8988T (cell line): ENCODE measurements around the gene TMEM61.
"Not testable (repeated sequence)": the region's sequence is repeated elsewhere in the genome, so short reads cannot be mapped to it uniquely, and the experiment has no call there.

Experiments used
- DNase-seq: peaks from one replicate; pipeline ENCODE4 v3.0.0; 2011

Gene TMEM61

GRCh38 chr1:55005351-55006140 is 25.1 kb downstream of the TMEM61 start:
- no peak for DNase-seq

GRCh38 chr1:55006931-55007330 is 26.5 kb downstream of the TMEM61 start:
- DNase-seq, result no peak

GRCh38 chr1:55007625-55008024 is 27.2 kb downstream of the TMEM61 start:
- DNase-seq, result peak; percentile 48

- no peak for DNase-seq
These were observed 29.9 kb downstream of the TMEM61 start for GRCh38 chr1:55010194-55010886.

- no peak for DNase-seq
These were observed 30.4 kb downstream of the TMEM61 start for GRCh38 chr1:55010887-55011217.

GRCh38 chr1:55012661-55013060 is 32.2 kb downstream of the TMEM61 start:
- DNase-seq, result no peak

GRCh38 chr1:55015123-55015522 is 34.7 kb downstream of the TMEM61 start:
- no peak for DNase-seq

GRCh38 chr1:55015731-55016620 is 35.5 kb downstream of the TMEM61 start:
- no peak for DNase-seq

GRCh38 chr1:55018395-55018794 is 38.0 kb downstream of the TMEM61 start:
- DNase-seq, result no peak

GRCh38 chr1:55021942-55022546 is 41.6 kb downstream of the TMEM61 start:
- DNase-seq, result peak; percentile 80

- not testable (repeated sequence) for DNase-seq
These were observed 43.7 kb downstream of the TMEM61 start for GRCh38 chr1:55024163-55024562.

GRCh38 chr1:55026682-55027081 is 46.3 kb downstream of the TMEM61 start:
- DNase-seq, result not testable (repeated sequence)

- DNase-seq, result not testable (repeated sequence)
These were observed 50.7 kb downstream of the TMEM61 start for GRCh38 chr1:55031098-55031497.

GRCh38 chr1:55033265-55033614 is 52.8 kb downstream of the TMEM61 start:
- no peak for DNase-seq

GRCh38 chr1:55034476-55035133 is 54.2 kb downstream of the TMEM61 start:
- DNase-seq, result no peak

GRCh38 chr1:55035904-55036303 is 55.5 kb downstream of the TMEM61 start:
- no peak for DNase-seq

- no peak for DNase-seq
These were observed 57.5 kb downstream of the TMEM61 start for GRCh38 chr1:55037733-55038551.

- DNase-seq, result no peak
These were observed 58.1 kb downstream of the TMEM61 start for GRCh38 chr1:55038552-55038838.

GRCh38 chr1:55038974-55039341 is 58.5 kb downstream of the TMEM61 start:
- no peak for DNase-seq

- no peak for DNase-seq
These were observed 59.1 kb downstream of the TMEM61 start, which contains the start of gene PCSK9 for GRCh38 chr1:55039342-55040082. PCSK9 (plus strand) TSS chr1:55039548; CDS start chr1:55039838, 290 bp downstream.
